Keratinocyte (primary cell): ENCODE measurements around the gene RER1. TPM values are rescaled to one million over a fixed set of nuclear protein-coding genes. Genes with fewer than 3 reads are reported as not detected.
"Not testable (repeated sequence)": the region's sequence is repeated elsewhere in the genome, so short reads cannot be mapped to it uniquely, and the experiment has no call there.

Source experiments
- DNase-seq: peaks from one replicate; pipeline ENCODE4 v3.0.0-alpha.2; 2011; ENCODE audit warnings: low read depth, missing footprints, low spot score
- FAIRE-seq: peaks from 2 replicates; lab custom pipeline; 2011; peaks lifted over from hg19 to GRCh38; lab: Jason Lieb, UNC
- H2AFZ ChIP-seq: 2 replicates; pipeline ENCODE4 v1.6.0; 2012; ENCODE audit warnings: low read length, control low read depth, inconsistent platforms; ENCODE audit not compliant: control insufficient read depth
- H3K27ac ChIP-seq: 2 replicates; pipeline ENCODE4 v1.5.1; 2011; ENCODE audit warnings: low read length; ENCODE audit not compliant: control insufficient read depth, insufficient read depth
- H3K27me3 ChIP-seq: 3 replicates; pipeline ENCODE4 v1.6.0; 2011; ENCODE audit warnings: low read length; ENCODE audit not compliant: control insufficient read depth, insufficient read depth; ENCODE audit errors: extremely low read depth
- H3K36me3 ChIP-seq, 2 experiments: 2 replicates in 1 of 2; 3 replicates in 1 of 2; pipeline ENCODE4 v1.5.1; 2011; ENCODE audit warnings: low read length in 2 of 2, mild to moderate bottlenecking in 1 of 2; ENCODE audit not compliant: control insufficient read depth in 2 of 2, insufficient read depth in 2 of 2; ENCODE audit errors: extremely low read depth in 1 of 2
- H3K4me1 ChIP-seq: 3 replicates; pipeline ENCODE4 v1.5.1; 2011; ENCODE audit warnings: low read length; ENCODE audit not compliant: control insufficient read depth, insufficient read depth; ENCODE audit errors: extremely low read depth
- H3K4me2 ChIP-seq: 3 replicates; pipeline ENCODE4 v1.6.0; 2011; ENCODE audit warnings: low read depth, low read length; ENCODE audit not compliant: control insufficient read depth, insufficient read depth; ENCODE audit errors: extremely low read depth
- H3K4me3 ChIP-seq, 3 experiments: fragments of 200-600 bp in 1 of 3; sonication (generic) in 1 of 3; 2 replicates in 2 of 3; 3 replicates in 1 of 3; pipeline ENCODE4 v1.5.1; 2011 to 2016; ENCODE audit warnings: low read length in 3 of 3, mild to moderate bottlenecking in 3 of 3, control low read depth in 2 of 3, inconsistent platforms in 1 of 3, low read depth in 1 of 3, mixed read lengths in 1 of 3, mixed run types in 1 of 3, moderate library complexity in 1 of 3; ENCODE audit not compliant: control insufficient read depth in 2 of 3, insufficient read depth in 2 of 3; ENCODE audit errors: extremely low read depth in 1 of 3
- H3K79me2 ChIP-seq: 2 replicates; pipeline ENCODE4 v1.6.0; 2012; ENCODE audit warnings: low read length; ENCODE audit not compliant: control insufficient read depth, insufficient read depth
- H3K9ac ChIP-seq: 3 replicates; pipeline ENCODE4 v1.6.0; 2011; ENCODE audit warnings: low read length; ENCODE audit not compliant: control insufficient read depth, insufficient read depth; ENCODE audit errors: extremely low read depth
- H3K9me1 ChIP-seq: 3 replicates; pipeline ENCODE4 v1.6.0; 2011; ENCODE audit warnings: low read length; ENCODE audit not compliant: control insufficient read depth, insufficient read depth; ENCODE audit errors: extremely low read depth
- H3K9me3 ChIP-seq: 2 replicates; pipeline ENCODE4 v1.5.1; 2012; ENCODE audit warnings: low read depth, low read length; ENCODE audit not compliant: control insufficient read depth
- H4K20me1 ChIP-seq: 3 replicates; pipeline ENCODE4 v1.6.0; 2011; ENCODE audit warnings: low read length; ENCODE audit not compliant: control insufficient read depth, insufficient read depth; ENCODE audit errors: extremely low read depth
- CTCF ChIP-seq, 3 experiments: IDR thresholded peaks in 1 of 3; conservative IDR thresholded peaks in 1 of 3; optimal IDR thresholded peaks in 1 of 3; 2 replicates in 2 of 3; 3 replicates in 1 of 3; pipeline versions ENCODE3 to v1.5.1; 2011; ENCODE audit warnings: low read length in 3 of 3, mild to moderate bottlenecking in 3 of 3, moderate library complexity in 2 of 3, control low read depth in 1 of 3, inconsistent platforms in 1 of 3; ENCODE audit not compliant: insufficient read depth in 2 of 3; ENCODE audit errors: extremely low read depth in 1 of 3
- EZH2 ChIP-seq: IDR thresholded peaks from one replicate; pipeline ENCODE4 v1.6.1; 2012; ENCODE audit warnings: inconsistent platforms, mild to moderate bottlenecking, low read length, moderate library complexity
- dilution Hi-C: fragments of 300-500 bp; cut with MboI; formaldehyde crosslinking; loops from one replicate; pipeline ENCODE4 v1.7.0; 2020; ENCODE audit warnings: low sequenced_read_pairs; ENCODE audit not compliant: extremely low pct_ligation_motif_present
- polyA plus RNA-seq, 5 experiments: library from polyadenylated mRNA; depleted of rRNA in 3 of 5; stranded (reverse) in 3 of 5; stranded (forward) in 1 of 5; unstranded in 1 of 5; fragments of >200 nt; gene quantifications; 1 replicate in 1 of 5; 2 replicates in 3 of 5; 3 replicates in 1 of 5; pipeline versions ENCODE4 v1.2.1 to v1.2.3, GENCODE V29; 2011 to 2012; ENCODE audit warnings: missing spikeins in 2 of 5, low read depth in 1 of 5, low replicate concordance in 1 of 5

Gene RER1
- polyA plus RNA-seq, 1 donor (not counting 4 experiments of a cell fraction or from before 2014, with no cell fraction given): 297 TPM

- Histone ChIP-seq H3K36me3 (peaks cover 21 to 30% of the 10 kb centered on the region in 2 experiments), H3K4me1 (peaks cover 10% of the 10 kb centered on the region), H3K4me2 (no peak overlapping the region), H3K27ac (no peak overlapping the region), H2AFZ (no peak overlapping the region), H3K27me3 (no peaks in the 10 kb centered on the region), H3K9me3 (no peaks in the 10 kb centered on the region), H4K20me1 (peaks cover 49% of the 10 kb centered on the region), H3K4me3 (no peak overlapping the region), H3K9ac (no peak overlapping the region), H3K79me2 (peaks cover 91% of the 10 kb centered on the region), H3K9me1 (no peaks in the 10 kb centered on the region)
- FAIRE-seq: no peak
- TF ChIP-seq EZH2 (no peak), CTCF (optimal IDR thresholded peaks at IDR 0.05 in 1 of 3, IDR thresholded peaks at IDR 0.05 in 1 of 3, conservative IDR thresholded peaks at IDR 0.05 in 1 of 3; ENCODE audit: extremely low read depth in 1 of 3, insufficient read depth in 2 of 3, low read length in 3 of 3) (no peak)
- dilution Hi-C loops: no loop called here
- DNase-seq: no peak
Observed at GRCh38 chr1:2439369-2439768, 47.7 kb downstream of the RER1 start.

GRCh38 chr1:2440346-2440745 is 48.7 kb downstream of the RER1 start:
- H3K9ac ChIP-seq, H2AFZ ChIP-seq, H3K4me1 ChIP-seq, DNase-seq, H3K27ac ChIP-seq, FAIRE-seq, H3K9me3 ChIP-seq, H3K9me1 ChIP-seq, H3K4me3 ChIP-seq, H3K27me3 ChIP-seq, H3K4me2 ChIP-seq, dilution Hi-C loops: not testable (repeated sequence)
- Histone ChIP-seq H4K20me1 (peaks cover 54% of the 10 kb centered on the region), H3K36me3 (peaks cover 19 to 27% of the 10 kb centered on the region in 2 experiments), H3K79me2 (peaks cover 91% of the 10 kb centered on the region)

- no peak for TF ChIP-seq EZH2
- no peak for TF ChIP-seq CTCF (optimal IDR thresholded peaks at IDR 0.05 in 1 of 3, IDR thresholded peaks at IDR 0.05 in 1 of 3, conservative IDR thresholded peaks at IDR 0.05 in 1 of 3; ENCODE audit: extremely low read depth in 1 of 3, insufficient read depth in 2 of 3, low read length in 3 of 3)
- H3K27ac ChIP-seq: no peak overlapping the region
- H2AFZ ChIP-seq: no peak overlapping the region
- peaks cover 92% of the 10 kb centered on the region for H3K79me2 ChIP-seq
- H3K9ac ChIP-seq: no peak overlapping the region
- H4K20me1 ChIP-seq: peaks cover 56% of the 10 kb centered on the region
- peaks cover 10% of the 10 kb centered on the region for H3K4me1 ChIP-seq
- dilution Hi-C loops: no loop called here
- DNase-seq: no peak
- no peak overlapping the region for H3K4me3 ChIP-seq
- no peak for FAIRE-seq
- H3K4me2 ChIP-seq: no peak overlapping the region
- peaks cover 19 to 27% of the 10 kb centered on the region in 2 experiments for H3K36me3 ChIP-seq
- no peaks in the 10 kb centered on the region for H3K27me3 ChIP-seq
- H3K9me1 ChIP-seq: no peaks in the 10 kb centered on the region
- H3K9me3 ChIP-seq: no peaks in the 10 kb centered on the region
Observed at GRCh38 chr1:2441746-2442145, 50.1 kb downstream of the RER1 start.
